ENCODE data around the gene CLASP1.

GRCh38 chr2:121372721-121373353, 276.4 kb downstream of the CLASP1 start:
- TF ChIP-seq CTCF (IDR thresholded peaks at IDR 0.05; ENCODE audit: low read depth, low read length) (no peak), EZH2phosphoT487 (IDR thresholded peaks at IDR 0.05; ENCODE audit: low read depth) (no peak)
